GM21825 (cell line): Measurements from ENCODE around the gene CPT1A.

Experiments
- ATAC-seq: cut with Tn5 transposase; IDR thresholded peaks from one replicate; pipeline ENCODE4 v1.9.1; 2021; ENCODE audit warnings: mild to moderate bottlenecking, moderate library complexity; ENCODE audit not compliant: unreplicated experiment

CPT1A gene

GRCh38 chr11:68804786-68805185, 36.9 kb downstream of the CPT1A start:
- no peak for ATAC-seq

GRCh38 chr11:68803766-68804165, 38.0 kb downstream of the CPT1A start:
- no peak for ATAC-seq

- no peak for ATAC-seq
These were observed 43.4 kb downstream of the CPT1A start for GRCh38 chr11:68798221-68798813.

GRCh38 chr11:68796801-68797200, 44.9 kb downstream of the CPT1A start:
- no peak for ATAC-seq

GRCh38 chr11:68792400-68792966, 49.2 kb downstream of the CPT1A start:
- no peak for ATAC-seq

GRCh38 chr11:68784653-68785052, 57.1 kb downstream of the CPT1A start:
- ATAC-seq, result no peak

- no peak for ATAC-seq
These were observed 58.4 kb downstream of the CPT1A start for GRCh38 chr11:68783216-68783821.

GRCh38 chr11:68782711-68783110, 59.0 kb downstream of the CPT1A start:
- ATAC-seq, result no peak

- no peak for ATAC-seq
These were observed 60.9 kb downstream of the CPT1A start for GRCh38 chr11:68780829-68781228.

- ATAC-seq, result no peak
These were observed 63.5 kb downstream of the CPT1A start for GRCh38 chr11:68778205-68778604.

GRCh38 chr11:68776442-68777235, 65.1 kb downstream of the CPT1A start:
- ATAC-seq, result no peak

GRCh38 chr11:68775951-68776388, 65.7 kb downstream of the CPT1A start:
- no peak for ATAC-seq

- ATAC-seq, result no peak
These were observed 67.5 kb downstream of the CPT1A start for GRCh38 chr11:68774194-68774585.

GRCh38 chr11:68773521-68774193, 68.1 kb downstream of the CPT1A start:
- no peak for ATAC-seq

GRCh38 chr11:68772936-68773335, 68.8 kb downstream of the CPT1A start:
- no peak for ATAC-seq

GRCh38 chr11:68770781-68771180, 70.9 kb downstream of the CPT1A start:
- ATAC-seq, result no peak

- ATAC-seq, result no peak
These were observed 74.0 kb downstream of the CPT1A start for GRCh38 chr11:68767672-68768071.

- ATAC-seq, result no peak
These were observed 74.9 kb downstream of the CPT1A start for GRCh38 chr11:68766786-68767185.

- no peak for ATAC-seq
These were observed 77.0 kb downstream of the CPT1A start for GRCh38 chr11:68764746-68765145.

GRCh38 chr11:68763926-68764657, 77.6 kb downstream of the CPT1A start:
- no peak for ATAC-seq
